ENCODE data around the gene SYMPK.

Gene SYMPK

DNA sequence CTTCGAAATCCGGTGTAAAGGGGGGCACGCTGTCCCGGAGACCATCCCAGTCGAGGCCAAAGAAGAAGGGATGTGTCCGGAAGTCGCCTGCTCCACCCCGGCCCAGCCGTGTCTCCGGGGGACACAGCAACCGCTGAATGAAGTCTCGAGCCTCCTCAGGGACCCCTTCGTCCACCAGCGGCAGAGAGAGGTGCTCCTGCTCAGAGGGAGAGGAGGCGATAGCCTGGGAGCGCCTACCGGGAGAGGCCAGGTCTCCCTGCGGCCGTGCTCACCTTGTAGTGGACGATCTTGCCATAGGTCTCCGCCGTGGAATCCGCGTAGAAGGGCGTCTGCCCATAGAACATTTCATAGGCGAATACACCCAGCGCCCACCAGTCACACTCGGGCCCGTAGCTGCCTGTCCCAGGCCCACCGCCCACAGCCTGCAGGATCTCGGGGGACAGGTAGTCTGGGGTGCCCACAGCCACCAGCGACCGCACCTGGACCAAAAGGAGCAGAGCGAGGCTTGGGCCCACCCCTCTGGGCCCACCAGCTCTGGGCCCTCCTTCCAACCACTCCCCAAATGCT lies 85.5 kb downstream of the SYMPK start:
- Histone ChIP-seq H3K4me1 (peaks cover 40% of the 10 kb centered on the region), H4K20me1 (peaks cover 49% of the 10 kb centered on the region), H3K9ac (no peak overlapping the region), H3K27ac (no peak overlapping the region), H3K27me3 (no peaks in the 10 kb centered on the region), H3K36me3 (peaks cover 12% of the 10 kb centered on the region; the same call in 1 of the 2 replicates), H3K9me3 (no peaks in the 10 kb centered on the region), H3K4me2 (no peak overlapping the region), H3K4me3 (no peak overlapping the region)
- no peak for TF ChIP-seq Cebpa-rat (IDR thresholded peaks at IDR 0.05)

GRCh38 chr19:45774765-45775164 lies 88.2 kb downstream of the SYMPK start:
- Histone ChIP-seq H3K9ac (no peak overlapping the region), H3K4me1 (peaks cover 47% of the 10 kb centered on the region), H3K27ac (no peak overlapping the region), H3K9me3 (no peaks in the 10 kb centered on the region), H3K4me2 (no peak overlapping the region), H4K20me1 (peaks cover 42% of the 10 kb centered on the region), H3K4me3 (no peak overlapping the region), H3K36me3 (peaks cover 12% of the 10 kb centered on the region; the same call in 1 of the 2 replicates), H3K27me3 (no peaks in the 10 kb centered on the region)
- no peak for TF ChIP-seq Cebpa-rat (IDR thresholded peaks at IDR 0.05)

GRCh38 chr19:45773384-45773783 lies 89.6 kb downstream of the SYMPK start:
- H3K9ac ChIP-seq: no peak overlapping the region; the same call in 1 of the 2 replicates
- H4K20me1 ChIP-seq: peaks cover 33% of the 10 kb centered on the region
- H3K4me3 ChIP-seq: no peak overlapping the region
- peaks cover 12% of the 10 kb centered on the region; the same call in 1 of the 2 replicates for H3K36me3 ChIP-seq
- peaks cover 2% of the 10 kb centered on the region; the same call in 1 of the 2 replicates for H3K27me3 ChIP-seq
- H3K4me2 ChIP-seq: peak overlapping the region; percentile 98
- no peaks in the 10 kb centered on the region for H3K9me3 ChIP-seq
- peaks cover 35% of the 10 kb centered on the region for H3K4me1 ChIP-seq
- H3K27ac ChIP-seq: no peak overlapping the region
- TF ChIP-seq Cebpa-rat (IDR thresholded peaks at IDR 0.05): no peak

DNA sequence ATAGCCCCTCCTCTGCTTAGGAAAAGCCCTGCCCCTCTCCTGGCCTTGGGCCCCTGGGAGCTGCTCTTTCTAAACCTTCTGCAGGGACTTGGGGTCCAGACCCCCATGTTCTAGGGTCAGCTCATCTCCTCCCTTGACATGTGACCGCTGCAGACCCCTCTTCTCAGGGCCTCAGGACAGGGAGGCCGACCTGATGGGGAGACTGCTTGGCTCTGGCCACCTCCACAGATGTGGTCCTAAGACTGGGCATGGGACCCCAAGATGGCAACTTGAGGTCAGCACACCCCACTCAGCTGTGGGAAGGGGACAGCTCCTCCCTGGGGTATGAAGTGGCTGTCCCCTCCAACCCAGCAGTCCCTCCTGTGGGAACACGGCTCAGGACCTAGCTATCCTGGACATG lies 90.0 kb downstream of the SYMPK start:
- Histone ChIP-seq H3K4me1 (peaks cover 35% of the 10 kb centered on the region), H3K27me3 (peaks cover 6% of the 10 kb centered on the region), H3K27ac (no peak overlapping the region), H3K36me3 (peaks cover 12% of the 10 kb centered on the region; the same call in 1 of the 2 replicates), H3K4me3 (no peak overlapping the region), H3K9ac (no peak overlapping the region; the same call in 1 of the 2 replicates), H4K20me1 (peaks cover 28% of the 10 kb centered on the region), H3K9me3 (no peaks in the 10 kb centered on the region), H3K4me2 (peak overlapping the region; percentile 98)
- TF ChIP-seq Cebpa-rat (IDR thresholded peaks at IDR 0.05): no peak

DNA sequence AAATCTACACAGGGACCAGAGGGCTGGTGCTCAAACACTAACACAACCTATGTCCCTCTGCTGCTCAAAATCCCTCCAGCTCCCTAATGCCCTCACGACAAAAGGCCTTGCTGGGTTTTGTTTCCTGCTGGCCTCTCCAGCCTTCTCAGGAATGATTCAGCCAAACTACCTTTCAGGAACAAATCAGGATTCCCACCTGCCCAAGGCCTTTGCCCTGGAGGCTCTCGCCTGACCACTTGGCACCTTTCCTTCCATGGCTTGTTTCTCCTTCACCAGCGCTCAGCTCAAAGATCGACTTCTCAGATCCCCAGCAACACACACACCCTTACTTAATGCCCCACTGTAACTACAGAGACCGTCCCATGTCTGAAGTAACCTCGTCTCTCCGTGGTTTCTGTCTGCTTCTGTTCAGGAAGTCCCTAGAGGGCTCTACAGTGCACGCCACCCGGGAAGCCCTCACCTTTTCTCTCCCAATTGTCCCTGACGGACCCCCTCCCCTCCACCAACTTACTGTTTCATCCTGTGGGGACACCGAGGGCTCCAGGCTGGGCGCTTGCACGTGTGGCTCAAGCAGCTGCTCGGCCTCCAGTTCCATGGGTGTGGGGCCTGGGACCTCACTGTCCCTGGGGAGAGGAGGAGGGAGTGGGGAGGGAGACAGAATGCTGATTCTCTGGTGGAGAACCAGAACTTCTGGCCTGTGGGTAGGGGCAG lies 90.7 kb downstream of the SYMPK start:
- no peak overlapping the region for H3K4me3 ChIP-seq
- peak overlapping the region; percentile 21; the same call in 1 of the 2 replicates for H3K9ac ChIP-seq
- H3K27ac ChIP-seq: no peak overlapping the region
- H3K27me3 ChIP-seq: peaks cover 13% of the 10 kb centered on the region
- H3K4me2 ChIP-seq: peak overlapping the region; percentile 98
- H3K9me3 ChIP-seq: no peaks in the 10 kb centered on the region
- peaks cover 41% of the 10 kb centered on the region for H3K4me1 ChIP-seq
- peaks cover 7% of the 10 kb centered on the region; the same call in 1 of the 2 replicates for H3K36me3 ChIP-seq
- peaks cover 24% of the 10 kb centered on the region for H4K20me1 ChIP-seq
- TF ChIP-seq Cebpa-rat (IDR thresholded peaks at IDR 0.05): no peak

- no peaks in the 10 kb centered on the region for H3K9me3 ChIP-seq
- peaks cover 48% of the 10 kb centered on the region for H3K4me1 ChIP-seq
- peak overlapping the region; percentile 85; the same call in 1 of the 2 replicates for H3K4me3 ChIP-seq
- H3K27me3 ChIP-seq: peaks cover 19% of the 10 kb centered on the region
- H3K9ac ChIP-seq: no peak overlapping the region
- no peak overlapping the region for H3K27ac ChIP-seq
- H3K4me2 ChIP-seq: peak overlapping the region; percentile 98
- TF ChIP-seq Cebpa-rat (IDR thresholded peaks at IDR 0.05): no peak
- H3K36me3 ChIP-seq: no peaks in the 10 kb centered on the region; the same call in 1 of the 2 replicates
- H4K20me1 ChIP-seq: peaks cover 24% of the 10 kb centered on the region
These were observed 91.5 kb downstream of the SYMPK start for GRCh38 chr19:45771311-45771933.

DNA sequence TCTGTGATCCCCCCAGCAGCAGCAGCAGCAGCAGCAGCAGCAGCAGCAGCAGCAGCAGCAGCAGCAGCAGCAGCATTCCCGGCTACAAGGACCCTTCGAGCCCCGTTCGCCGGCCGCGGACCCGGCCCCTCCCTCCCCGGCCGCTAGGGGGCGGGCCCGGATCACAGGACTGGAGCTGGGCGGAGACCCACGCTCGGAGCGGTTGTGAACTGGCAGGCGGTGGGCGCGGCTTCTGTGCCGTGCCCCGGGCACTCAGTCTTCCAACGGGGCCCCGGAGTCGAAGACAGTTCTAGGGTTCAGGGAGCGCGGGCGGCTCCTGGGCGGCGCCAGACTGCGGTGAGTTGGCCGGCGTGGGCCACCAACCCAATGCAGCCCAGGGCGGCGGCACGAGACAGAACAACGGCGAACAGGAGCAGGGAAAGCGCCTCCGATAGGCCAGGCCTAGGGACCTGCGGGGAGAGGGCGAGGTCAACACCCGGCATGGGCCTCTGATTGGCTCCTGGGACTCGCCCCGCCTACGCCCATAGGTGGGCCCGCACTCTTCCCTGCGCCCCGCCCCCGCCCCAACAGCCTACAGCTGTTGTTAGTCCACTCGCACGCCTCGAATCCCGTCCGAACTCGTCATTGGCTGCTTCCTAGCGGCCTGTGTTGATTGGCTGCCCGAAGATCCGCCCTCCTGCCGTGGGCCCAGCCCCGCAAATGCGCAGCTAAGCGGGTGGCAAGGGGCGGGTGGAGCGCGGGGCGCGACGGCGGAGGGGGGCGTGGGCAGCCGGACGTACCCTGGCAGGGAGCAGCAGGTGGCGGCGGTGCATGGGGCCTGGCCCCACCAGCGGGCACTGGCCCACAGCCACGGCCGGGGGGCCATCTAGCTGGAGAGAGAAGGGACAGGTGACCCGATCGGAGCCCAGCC lies 92.5 kb downstream of the SYMPK start:
- H3K4me2 ChIP-seq: peak overlapping the region; percentile 98
- peak overlapping the region; percentile 72 for H3K9ac ChIP-seq
- no peaks in the 10 kb centered on the region for H3K9me3 ChIP-seq
- peak overlapping the region; percentile 85 for H3K4me3 ChIP-seq
- peaks cover 24% of the 10 kb centered on the region for H4K20me1 ChIP-seq
- H3K27ac ChIP-seq: peak overlapping the region; percentile 72
- H3K4me1 ChIP-seq: peaks cover 48% of the 10 kb centered on the region
- H3K36me3 ChIP-seq: no peaks in the 10 kb centered on the region
- peaks cover 19% of the 10 kb centered on the region for H3K27me3 ChIP-seq
- no peak for TF ChIP-seq Cebpa-rat (IDR thresholded peaks at IDR 0.05)

- Histone ChIP-seq H3K4me2 (peak overlapping the region; percentile 98), H3K4me1 (peaks cover 52% of the 10 kb centered on the region), H3K4me3 (peak overlapping the region; percentile 85), H3K36me3 (no peaks in the 10 kb centered on the region), H3K9ac (peak overlapping the region; percentile 72), H3K27me3 (peaks cover 19% of the 10 kb centered on the region), H4K20me1 (peaks cover 24% of the 10 kb centered on the region), H3K27ac (peak overlapping the region; percentile 72), H3K9me3 (no peaks in the 10 kb centered on the region)
- no peak for TF ChIP-seq Cebpa-rat (IDR thresholded peaks at IDR 0.05)
These were observed 93.1 kb downstream of the SYMPK start for GRCh38 chr19:45769821-45770191.

Measured in BLaER1 (cell line).